ENCODE measurements around the gene TACC2. TPM values are rescaled to one million over a fixed set of nuclear protein-coding genes. Genes with fewer than 3 reads are reported as not detected.

Gene TACC2
- total and polyA plus RNA-seq, 7 donors, result 44.0 to 439 (median 313) TPM

GRCh38 chr10:122243550-122243949 is 254.6 kb downstream of the TACC2 start:
- Histone ChIP-seq H3K36me3 (ENCODE audit: insufficient read depth in 1 of 2, low read depth in 1 of 2) (peaks cover 6 to 100% of the 10 kb centered on the region in 2 donors), H3K4me3 (no peak overlapping the region), H3K27ac (no peak overlapping the region), H3K4me1 (no peaks in the 10 kb centered on the region), H3K9me3 (no peaks in the 10 kb centered on the region), H3K27me3 (ENCODE audit: insufficient read depth in 3 of 3, low read length in 2 of 3) (no peaks in the 10 kb centered on the region)
- 88 to 93% (median 92%) methylated on average over 2 of the region's 2 CpGs for WGBS, 3 donors
- no peak for DNase-seq
- intact Hi-C loops (cut with DNase I), result no loop called here
- peak in 1 of 4 donors; percentile 26 for ATAC-seq
- TF ChIP-seq, protein P1, sequence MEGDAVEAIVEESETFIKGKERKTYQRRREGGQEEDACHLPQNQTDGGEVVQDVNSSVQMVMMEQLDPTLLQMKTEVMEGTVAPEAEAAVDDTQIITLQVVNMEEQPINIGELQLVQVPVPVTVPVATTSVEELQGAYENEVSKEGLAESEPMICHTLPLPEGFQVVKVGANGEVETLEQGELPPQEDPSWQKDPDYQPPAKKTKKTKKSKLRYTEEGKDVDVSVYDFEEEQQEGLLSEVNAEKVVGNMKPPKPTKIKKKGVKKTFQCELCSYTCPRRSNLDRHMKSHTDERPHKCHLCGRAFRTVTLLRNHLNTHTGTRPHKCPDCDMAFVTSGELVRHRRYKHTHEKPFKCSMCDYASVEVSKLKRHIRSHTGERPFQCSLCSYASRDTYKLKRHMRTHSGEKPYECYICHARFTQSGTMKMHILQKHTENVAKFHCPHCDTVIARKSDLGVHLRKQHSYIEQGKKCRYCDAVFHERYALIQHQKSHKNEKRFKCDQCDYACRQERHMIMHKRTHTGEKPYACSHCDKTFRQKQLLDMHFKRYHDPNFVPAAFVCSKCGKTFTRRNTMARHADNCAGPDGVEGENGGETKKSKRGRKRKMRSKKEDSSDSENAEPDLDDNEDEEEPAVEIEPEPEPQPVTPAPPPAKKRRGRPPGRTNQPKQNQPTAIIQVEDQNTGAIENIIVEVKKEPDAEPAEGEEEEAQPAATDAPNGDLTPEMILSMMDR (IDR thresholded peaks at IDR 0.05), result no peak

GRCh38 chr10:122244001-122244975 is 255.3 kb downstream of the TACC2 start:
- WGBS, 3 donors, result 57 to 64% (median 60%) methylated on average over 11 of the region's 11 CpGs
- no peak for ATAC-seq
- Histone ChIP-seq H3K27ac (no peak overlapping the region), H3K4me3 (no peak overlapping the region), H3K9me3 (no peaks in the 10 kb centered on the region), H3K27me3 (ENCODE audit: insufficient read depth in 3 of 3, low read length in 2 of 3) (no peaks in the 10 kb centered on the region), H3K4me1 (no peaks in the 10 kb centered on the region), H3K36me3 (ENCODE audit: insufficient read depth in 1 of 2, low read depth in 1 of 2) (peaks cover 6 to 100% of the 10 kb centered on the region in 2 donors)
- intact Hi-C loops (cut with DNase I), result no loop called here
- TF ChIP-seq, protein P1 (IDR thresholded peaks at IDR 0.05), result no peak
- no peak for DNase-seq

DNA sequence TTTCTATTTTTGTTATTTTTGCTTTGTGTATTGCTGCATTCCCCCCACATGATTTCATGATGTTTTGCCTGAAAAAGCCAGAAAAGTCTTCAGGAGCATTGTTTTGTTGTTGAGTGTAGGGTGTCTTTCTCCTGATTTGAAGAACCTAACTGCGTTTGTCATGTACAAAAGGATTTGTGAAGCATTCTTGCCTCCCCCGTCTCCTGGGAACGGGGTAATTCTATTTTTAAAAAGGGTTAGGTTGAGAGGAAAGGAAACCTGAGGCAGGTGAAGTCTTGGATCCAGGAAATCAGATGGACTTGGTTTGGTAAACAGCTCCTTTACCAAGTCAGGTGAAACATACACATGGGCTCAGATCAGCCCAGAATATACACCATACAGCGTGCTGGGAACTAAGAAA is 256.2 kb downstream of the TACC2 start:
- Histone ChIP-seq H3K9me3 (no peaks in the 10 kb centered on the region), H3K27me3 (ENCODE audit: insufficient read depth in 3 of 3, low read length in 2 of 3) (no peaks in the 10 kb centered on the region), H3K4me3 (no peak overlapping the region), H3K27ac (no peak overlapping the region), H3K4me1 (no peaks in the 10 kb centered on the region), H3K36me3 (ENCODE audit: insufficient read depth in 1 of 2, low read depth in 1 of 2) (peaks cover 4 to 100% of the 10 kb centered on the region in 2 donors)
- intact Hi-C loops (cut with DNase I), result no loop called here
- DNase-seq (no peak), ATAC-seq (no peak)
- TF ChIP-seq, protein P1 (IDR thresholded peaks at IDR 0.05), result no peak
- WGBS, 3 donors, result 66 to 78% (median 68%) methylated on average over 4 of the region's 4 CpGs

GRCh38 chr10:122245897-122246296 is 256.9 kb downstream of the TACC2 start:
- Histone ChIP-seq H3K9me3 (no peaks in the 10 kb centered on the region), H3K4me1 (no peaks in the 10 kb centered on the region), H3K27ac (no peak overlapping the region), H3K4me3 (no peak overlapping the region), H3K36me3 (ENCODE audit: insufficient read depth in 1 of 2, low read depth in 1 of 2) (peaks cover under 1 to 100% of the 10 kb centered on the region in 2 donors), H3K27me3 (ENCODE audit: insufficient read depth in 3 of 3, low read length in 2 of 3) (no peaks in the 10 kb centered on the region)
- no peak for ATAC-seq
- no peak for DNase-seq
- intact Hi-C loops (cut with DNase I), result no loop called here
- TF ChIP-seq, protein P1 (IDR thresholded peaks at IDR 0.05), result no peak
- 93 to 95% (median 94%) methylated on average over 11 of the region's 11 CpGs for WGBS, 3 donors

Measured in psoas muscle (tissue), 8 donors.